Stimulated activated CD8-positive, alpha-beta memory T cell treated with anti-CD3 and anti-CD28 coated beads, Interleukin-7, amount 100 ng/mL, for 4 hours (primary cell): Measurements from ENCODE around the gene LUC7L.
"Not testable (repeated sequence)": the region's sequence is repeated elsewhere in the genome, so short reads cannot be mapped to it uniquely, and the experiment has no call there.

Experiments
- DNase-seq, 2 donors: peaks; one replicate each; pipeline ENCODE4 v3.0.0-alpha.2; 2020; ENCODE audit warnings: low read depth in 2 of 2

Gene LUC7L

DNA sequence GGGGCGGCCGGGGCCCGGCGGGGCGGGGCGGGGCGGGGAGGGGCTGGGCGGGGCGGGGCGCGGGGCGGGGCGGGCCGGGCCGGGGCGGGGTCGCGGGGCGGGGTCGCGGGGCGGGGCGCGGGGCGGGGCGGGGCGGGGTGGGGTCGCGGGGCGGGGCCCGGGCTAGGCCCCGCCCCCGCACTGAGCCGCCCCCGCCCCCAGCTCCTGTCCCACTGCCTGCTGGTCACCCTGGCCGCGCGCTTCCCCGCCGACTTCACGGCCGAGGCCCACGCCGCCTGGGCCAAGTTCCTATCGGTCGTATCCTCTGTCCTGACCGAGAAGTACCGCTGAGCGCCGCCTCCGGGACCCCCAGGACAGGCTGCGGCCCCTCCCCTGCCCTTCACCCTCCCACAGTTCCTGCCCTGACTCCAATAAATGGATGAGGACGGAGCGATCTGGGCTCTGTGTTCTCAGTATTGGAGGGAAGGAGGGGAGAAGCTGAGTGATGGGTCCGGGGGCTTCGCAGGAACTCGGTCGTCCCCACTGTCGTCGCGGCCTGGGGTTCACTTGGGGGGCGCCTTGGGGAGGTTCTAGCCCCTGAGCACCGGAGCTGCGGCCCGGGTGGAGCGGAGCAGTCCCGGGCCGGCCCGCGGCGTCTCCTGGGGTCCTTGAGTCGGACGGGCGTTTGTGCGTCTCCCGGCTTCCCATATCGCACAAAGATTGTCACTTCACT, 64.3 kb downstream of the LUC7L start:
- DNase-seq = no peak

- DNase-seq = not testable (repeated sequence)
Observed at GRCh38 chr16:164134-164823, 65.0 kb downstream of the LUC7L start.

- not testable (repeated sequence) for DNase-seq
Observed at GRCh38 chr16:163696-164095, 65.6 kb downstream of the LUC7L start.

DNA sequence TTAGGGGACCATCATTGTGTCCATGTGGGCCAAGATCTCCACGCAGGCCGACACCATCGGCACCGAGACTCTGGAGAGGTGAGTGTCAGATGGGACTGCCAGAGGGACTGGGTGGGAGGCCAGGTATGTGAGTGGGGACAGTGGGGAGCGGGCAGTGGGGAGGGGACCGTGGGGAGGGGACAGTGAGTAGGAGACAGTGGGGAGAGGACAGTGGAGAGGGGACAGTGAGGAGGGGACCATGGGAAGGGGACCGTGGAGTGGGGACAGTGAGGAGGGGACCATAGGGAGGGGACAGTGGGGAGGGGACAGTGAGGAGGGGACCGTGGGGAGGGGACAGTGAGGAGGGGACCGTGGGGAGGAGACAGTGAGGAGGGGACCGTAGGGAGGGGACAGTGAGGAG, 66.1 kb downstream of the LUC7L start:
- not testable (repeated sequence) for DNase-seq

DNA sequence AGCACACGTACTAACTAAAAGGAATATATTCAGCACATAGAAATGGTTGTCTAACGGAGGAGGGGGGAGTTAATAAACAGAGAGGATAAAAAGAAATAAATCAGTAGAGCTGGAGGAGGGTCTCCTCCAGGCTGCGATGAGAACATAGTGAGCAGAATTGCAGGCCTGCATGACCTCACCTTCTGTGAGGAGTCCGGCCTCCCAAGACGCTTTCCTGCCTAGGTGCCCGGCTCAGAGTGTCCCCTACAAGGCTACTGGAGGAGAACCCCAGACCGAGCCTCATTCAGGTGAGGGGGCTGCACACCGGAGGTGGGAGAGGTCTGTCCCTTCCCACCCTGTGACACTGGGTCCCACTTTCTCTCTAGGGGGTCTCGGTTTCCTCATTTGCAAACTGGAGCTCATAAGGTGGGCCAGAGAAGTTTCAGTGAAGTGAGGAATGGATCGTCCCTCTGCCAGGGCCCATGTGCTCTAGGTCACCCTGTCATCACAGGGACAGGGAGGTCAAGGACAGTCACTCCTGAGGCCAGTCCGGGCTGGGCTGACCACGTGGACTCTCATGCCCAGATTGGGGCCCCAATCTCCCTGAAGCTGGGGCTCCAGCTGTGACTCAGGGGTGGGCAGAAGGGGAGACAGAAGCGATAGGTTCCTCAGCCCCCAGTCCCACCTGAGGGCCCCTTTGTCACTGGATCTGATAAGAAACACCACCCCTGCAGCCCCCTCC, 66.8 kb downstream of the LUC7L start:
- DNase-seq = no peak

DNA sequence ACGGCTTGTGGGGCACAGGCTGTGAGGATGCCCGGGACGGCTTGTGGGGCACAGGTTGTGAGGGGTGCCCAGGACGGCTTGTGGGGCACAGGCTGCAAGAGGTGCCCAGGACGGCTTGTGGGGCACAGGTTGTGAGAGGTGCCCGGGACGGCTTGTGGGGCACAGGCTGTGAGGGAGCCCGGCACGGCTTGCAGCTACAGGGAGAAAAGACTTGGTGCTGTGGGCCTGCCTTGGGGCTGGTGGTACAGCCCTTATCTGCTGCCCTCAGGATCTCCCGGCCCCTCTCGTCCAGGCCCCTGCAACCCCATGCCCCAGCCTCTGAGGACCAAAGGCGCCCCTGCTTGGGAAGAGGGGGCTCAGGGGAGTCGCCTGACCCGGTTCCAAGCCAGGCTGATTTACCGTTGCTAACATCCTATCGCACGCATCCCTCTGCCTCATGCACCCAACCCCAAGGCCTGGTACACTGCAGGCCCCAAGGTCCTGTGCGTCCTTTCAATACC, 68.5 kb downstream of the LUC7L start:
- no peak for DNase-seq

DNA sequence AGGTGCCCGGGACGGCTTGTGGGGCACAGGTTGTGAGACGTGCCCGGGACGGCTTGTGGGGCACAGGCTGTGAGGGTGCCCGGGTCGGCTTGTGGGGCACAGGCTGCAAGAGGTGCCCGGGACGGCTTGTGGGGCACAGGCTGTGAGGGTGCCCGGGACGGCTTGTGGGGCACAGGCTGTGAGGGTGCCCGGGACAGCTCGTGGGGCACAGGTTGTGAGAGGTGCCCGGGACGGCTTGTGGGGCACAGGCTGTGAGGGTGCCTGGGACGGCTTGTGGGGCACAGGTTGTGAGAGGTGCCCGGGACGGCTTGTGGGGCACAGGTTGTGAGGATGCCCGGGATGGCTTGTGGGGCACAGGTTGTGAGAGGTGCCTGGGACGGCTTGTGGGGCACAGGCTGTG, 69.0 kb downstream of the LUC7L start:
- DNase-seq = not testable (repeated sequence)

DNA sequence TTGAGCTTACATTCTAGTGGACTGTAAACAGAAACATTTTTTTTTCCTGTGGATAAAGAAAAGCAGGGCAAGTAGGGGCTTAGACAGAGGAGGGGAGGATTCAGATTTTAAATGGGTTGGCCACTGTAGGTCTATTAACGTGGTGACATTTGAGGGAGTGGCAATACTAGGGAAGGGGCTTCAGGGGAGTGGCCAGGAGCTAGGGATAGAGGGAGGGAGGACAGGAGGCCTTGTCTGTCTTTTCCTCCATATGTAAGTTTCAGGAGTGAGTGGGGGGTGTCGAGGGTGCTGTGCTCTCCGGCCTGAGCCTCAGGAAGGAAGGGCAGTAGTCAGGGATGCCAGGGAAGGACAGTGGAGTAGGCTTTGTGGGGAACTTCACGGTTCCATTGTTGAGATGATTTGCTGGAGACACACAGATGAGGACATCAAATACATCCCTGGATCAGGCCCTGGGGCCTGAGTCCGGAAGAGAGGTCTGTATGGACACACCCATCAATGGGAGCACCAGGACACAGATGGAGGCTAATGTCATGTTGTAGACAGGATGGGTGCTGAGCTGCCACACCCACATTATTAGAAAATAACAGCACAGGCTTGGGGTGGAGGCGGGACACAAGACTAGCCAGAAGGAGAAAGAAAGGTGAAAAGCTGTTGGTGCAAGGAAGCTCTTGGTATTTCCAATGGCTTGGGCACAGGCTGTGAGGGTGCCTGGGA, 70.0 kb downstream of the LUC7L start:
- no peak for DNase-seq

GRCh38 chr16:155031-155398, 74.2 kb downstream of the LUC7L start:
- DNase-seq = no peak

- no peak for DNase-seq
Observed at GRCh38 chr16:154217-155030, 74.8 kb downstream of the LUC7L start.

DNA sequence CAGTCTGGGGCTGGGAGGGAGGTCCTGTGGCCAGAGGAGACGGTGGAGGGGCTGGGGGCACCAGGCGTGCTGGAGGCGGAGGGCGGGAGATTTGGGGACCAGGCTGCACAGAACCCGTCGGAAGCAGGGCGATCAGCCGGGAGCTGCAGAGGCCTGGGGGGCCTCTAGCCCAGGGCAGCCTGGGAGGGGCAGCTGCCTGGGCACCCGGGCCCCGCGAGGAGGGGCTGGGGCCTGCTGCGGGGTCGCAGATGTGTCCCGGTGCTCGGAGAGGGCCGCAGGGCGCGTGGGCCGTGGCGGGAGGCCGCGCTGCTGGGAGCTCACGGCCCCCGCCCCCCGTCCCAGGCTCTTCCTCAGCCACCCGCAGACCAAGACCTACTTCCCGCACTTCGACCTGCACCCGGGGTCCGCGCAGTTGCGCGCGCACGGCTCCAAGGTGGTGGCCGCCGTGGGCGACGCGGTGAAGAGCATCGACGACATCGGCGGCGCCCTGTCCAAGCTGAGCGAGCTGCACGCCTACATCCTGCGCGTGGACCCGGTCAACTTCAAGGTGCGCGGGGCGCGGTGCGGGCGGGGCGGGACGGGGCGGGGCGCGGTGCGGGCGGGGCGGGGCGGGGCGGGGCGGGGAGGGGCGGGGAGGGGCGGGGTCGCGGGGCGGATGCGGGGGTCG, 75.6 kb downstream of the LUC7L start:
- not testable (repeated sequence) for DNase-seq

- not testable (repeated sequence) for DNase-seq
Observed at GRCh38 chr16:153129-153521, 76.1 kb downstream of the LUC7L start.

DNA sequence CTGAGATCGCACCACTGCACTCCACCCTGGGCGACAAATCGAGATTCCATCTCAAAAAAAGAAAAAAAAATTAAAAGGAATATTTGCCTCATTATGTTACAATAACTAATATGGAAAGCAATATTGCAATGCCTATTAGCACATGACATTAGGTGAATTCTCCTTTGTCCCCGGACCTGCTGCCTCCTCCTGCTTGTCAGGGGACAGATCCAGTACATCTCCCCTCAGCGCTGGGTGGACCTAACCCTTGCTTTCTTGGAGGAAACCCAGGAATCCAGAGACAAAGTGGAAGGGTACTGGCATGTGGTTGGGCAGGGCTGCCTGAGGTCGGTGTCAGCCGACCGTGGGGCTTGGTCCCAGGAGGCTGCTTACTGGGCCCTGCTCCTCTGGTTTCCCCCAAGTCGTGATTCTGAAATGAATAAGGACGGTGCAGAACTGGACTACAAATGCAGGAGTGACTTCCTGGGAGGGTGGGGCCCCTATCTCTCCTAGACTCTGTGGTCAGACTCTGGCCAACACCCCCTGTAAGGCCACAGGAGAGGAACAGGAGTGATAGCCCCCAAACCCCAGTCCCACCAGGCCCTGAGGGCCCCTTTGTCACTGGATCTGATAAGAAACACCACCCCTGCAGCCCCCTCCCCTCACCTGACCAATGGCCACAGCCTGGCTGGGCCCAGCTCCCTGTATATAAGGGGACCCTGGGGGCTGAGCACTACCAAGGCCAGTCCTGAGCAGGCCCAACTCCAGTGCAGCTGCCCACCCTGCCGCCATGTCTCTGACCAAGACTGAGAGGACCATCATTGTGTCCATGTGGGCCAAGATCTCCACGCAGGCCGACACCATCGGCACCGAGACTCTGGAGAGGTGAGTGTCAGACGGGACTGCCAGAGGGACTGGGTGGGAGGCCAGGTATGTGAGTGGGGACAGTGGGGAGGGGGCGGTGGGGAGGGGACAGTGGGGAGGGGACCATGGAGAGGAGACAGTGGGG, 76.8 kb downstream of the LUC7L start, which contains the start of gene HBZ:
TSS of gene HBZ (plus strand) at position 504 of the 988 bp plus-strand sequence. CDS start at position 770, 266 bp downstream.
- DNase-seq = no peak

DNA sequence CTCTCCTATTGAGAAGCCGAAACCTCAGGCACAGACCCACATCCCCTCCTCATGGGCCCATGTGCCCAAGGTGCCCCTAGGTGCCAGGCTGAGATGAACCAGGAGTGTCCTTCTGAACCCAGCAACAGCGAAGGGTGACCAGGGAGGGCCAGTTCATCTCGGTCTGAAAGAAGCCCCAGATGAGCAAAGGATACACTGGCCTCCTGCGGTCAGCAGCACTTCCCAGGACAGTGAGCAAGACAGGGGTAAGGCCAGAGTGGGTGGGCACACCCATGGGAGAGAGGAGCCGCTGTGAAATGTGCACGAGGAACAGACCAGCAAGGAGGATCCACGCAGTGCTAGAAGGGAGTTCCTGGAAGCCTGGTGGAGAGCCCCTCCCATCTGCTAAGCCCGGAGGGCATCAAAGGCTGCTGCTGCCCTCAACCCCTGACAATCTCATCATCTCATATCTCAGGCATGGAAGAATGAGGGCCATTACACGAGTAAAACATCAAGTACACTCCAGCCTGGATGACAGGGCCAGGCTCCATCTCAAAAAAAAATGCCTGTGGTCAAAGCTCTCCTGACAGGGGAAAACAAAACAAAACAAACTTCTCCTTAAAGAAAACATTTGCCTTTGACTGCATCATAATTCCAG, 80.1 kb downstream of the LUC7L start:
- DNase-seq = no peak

GRCh38 chr16:146646-147045, 82.6 kb downstream of the LUC7L start:
- DNase-seq = no peak

- no peak for DNase-seq
Observed at GRCh38 chr16:144797-145252, 84.4 kb downstream of the LUC7L start.

DNA sequence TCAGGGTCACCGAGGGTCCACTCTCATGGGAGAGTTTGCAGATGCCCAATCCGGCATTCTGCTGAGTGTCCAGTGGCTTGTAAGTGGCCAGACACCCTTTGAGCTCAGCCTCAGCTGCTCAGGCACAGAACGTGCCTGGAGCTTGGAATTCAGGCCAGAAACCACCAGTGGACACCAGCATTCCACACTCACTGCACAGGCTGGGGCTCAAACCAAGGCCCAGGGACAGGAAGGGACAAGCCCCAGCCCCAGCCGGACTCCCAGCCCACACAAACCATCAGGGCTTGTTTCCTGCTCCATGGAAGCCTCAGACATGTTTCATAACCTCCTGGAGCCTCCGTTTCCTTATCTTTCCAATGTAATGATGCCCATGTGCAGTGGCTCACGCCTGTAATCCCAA, 85.8 kb downstream of the LUC7L start:
- DNase-seq = no peak

DNA sequence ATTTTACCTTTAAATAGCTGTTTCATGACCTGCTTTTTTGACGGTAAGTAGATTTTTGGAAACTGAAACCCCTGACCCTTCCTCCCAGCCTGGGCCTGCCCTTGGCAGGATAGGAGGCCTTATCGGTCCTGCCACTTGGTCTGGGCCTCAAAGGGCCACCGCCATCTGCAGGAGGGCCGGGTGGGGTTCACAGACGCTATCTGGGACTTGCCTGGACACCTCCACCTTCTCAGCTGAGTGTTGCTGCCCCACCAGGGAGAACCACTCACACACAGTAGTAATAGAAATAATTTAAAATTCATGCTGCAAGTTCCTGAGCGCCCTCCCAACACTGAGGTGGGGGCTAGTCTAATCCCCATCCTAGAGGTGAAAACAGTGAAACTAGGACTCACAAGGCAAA, 86.2 kb downstream of the LUC7L start:
- DNase-seq = no peak
